Upper lobe of right lung (tissue), 1 donor: ENCODE data around the gene ACTN4. TPM values are rescaled to one million over a fixed set of nuclear protein-coding genes. Genes with fewer than 3 reads are reported as not detected.
A peak's percentile ranks its signal among the peaks of the same experiment; 100 is the strongest.

Experiments used
- ATAC-seq: fragments of 200-7000 bp; cut with Tn5 transposase; one replicate; pipeline ENCODE4 v1.9.1; 2020; ENCODE audit warnings: mild to moderate bottlenecking, moderate library complexity
- DNase-seq: peaks from one replicate; pipeline ENCODE4 v3.0.0-alpha.2; 2020
- H3K27ac ChIP-seq: fragments of 200-600 bp; one replicate; pipeline ENCODE4 v1.8.0; 2022
- H3K27me3 ChIP-seq: fragments of 200-600 bp; one replicate; pipeline ENCODE4 v1.8.0; 2022; ENCODE audit warnings: mild to moderate bottlenecking
- H3K36me3 ChIP-seq: fragments of 200-600 bp; one replicate; pipeline ENCODE4 v1.8.0; 2022
- H3K4me1 ChIP-seq: fragments of 200-600 bp; one replicate; pipeline ENCODE4 v1.8.0; 2022
- H3K4me3 ChIP-seq: fragments of 200-600 bp; one replicate; pipeline ENCODE4 v1.8.0; 2022; ENCODE audit warnings: mild to moderate bottlenecking
- H3K9me3 ChIP-seq: fragments of 200-600 bp; one replicate; pipeline ENCODE4 v1.8.0; 2022
- intact Hi-C: fragments of 100-400 bp; cut with DNase I; formaldehyde crosslinking; loops from one replicate; pipeline ENCODE4 v1.11.0; 2022
- total RNA-seq: library from RNA; stranded (reverse); fragmentation: NEBNext Ultra II Directional; extraction: Animal tissue kit (Norgen Biotek cat#: 25700); gene quantifications from one replicate; pipeline ENCODE4 v1.2.1, GENCODE V29; 2021
- TF ChIP-seq, protein P1 (sequence below): fragments of 200-600 bp; IDR thresholded peaks from one replicate; pipeline ENCODE4 v1.8.0; 2022; ENCODE audit warnings: antibody characterized with exemption
- donor health status: DM: no; HTN: yes; CAD: no; lungs with severe emphysema.

ACTN4 gene
- total RNA-seq, 1 donor from 2014 or later = 565 TPM

DNA sequence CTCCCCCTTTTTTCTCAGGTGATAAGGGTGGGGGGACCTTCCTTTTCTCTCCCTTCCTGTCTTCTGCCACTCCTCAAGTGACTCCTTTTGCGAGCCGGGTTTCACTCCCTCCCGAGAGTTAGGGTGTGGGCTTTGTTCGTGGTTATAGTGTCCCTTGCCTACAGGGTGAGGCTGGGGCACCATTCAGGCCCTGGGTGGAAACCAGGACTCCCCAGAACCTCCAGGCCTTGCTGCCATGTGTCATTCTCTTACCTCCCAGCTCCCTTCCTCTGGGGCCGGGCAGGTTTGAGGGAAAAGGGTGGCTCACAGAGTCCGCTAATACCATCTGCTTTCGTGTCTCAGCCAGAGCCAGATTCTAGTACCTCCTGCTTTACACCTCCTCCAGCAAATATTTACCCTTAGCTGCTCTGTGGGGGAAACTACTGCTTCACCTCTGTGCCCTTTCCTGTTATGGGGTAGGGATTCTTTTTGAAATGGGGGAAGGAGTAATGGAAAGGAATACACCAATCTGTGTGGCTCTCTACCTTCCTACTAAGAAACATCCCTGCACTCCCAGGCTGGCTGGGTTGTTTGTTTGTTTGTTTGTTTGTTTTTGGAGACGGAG is 2.8 kb downstream of the ACTN4 start:
- peak overlapping the region; percentile 88 for H3K4me3 ChIP-seq
- TF ChIP-seq, protein P1, sequence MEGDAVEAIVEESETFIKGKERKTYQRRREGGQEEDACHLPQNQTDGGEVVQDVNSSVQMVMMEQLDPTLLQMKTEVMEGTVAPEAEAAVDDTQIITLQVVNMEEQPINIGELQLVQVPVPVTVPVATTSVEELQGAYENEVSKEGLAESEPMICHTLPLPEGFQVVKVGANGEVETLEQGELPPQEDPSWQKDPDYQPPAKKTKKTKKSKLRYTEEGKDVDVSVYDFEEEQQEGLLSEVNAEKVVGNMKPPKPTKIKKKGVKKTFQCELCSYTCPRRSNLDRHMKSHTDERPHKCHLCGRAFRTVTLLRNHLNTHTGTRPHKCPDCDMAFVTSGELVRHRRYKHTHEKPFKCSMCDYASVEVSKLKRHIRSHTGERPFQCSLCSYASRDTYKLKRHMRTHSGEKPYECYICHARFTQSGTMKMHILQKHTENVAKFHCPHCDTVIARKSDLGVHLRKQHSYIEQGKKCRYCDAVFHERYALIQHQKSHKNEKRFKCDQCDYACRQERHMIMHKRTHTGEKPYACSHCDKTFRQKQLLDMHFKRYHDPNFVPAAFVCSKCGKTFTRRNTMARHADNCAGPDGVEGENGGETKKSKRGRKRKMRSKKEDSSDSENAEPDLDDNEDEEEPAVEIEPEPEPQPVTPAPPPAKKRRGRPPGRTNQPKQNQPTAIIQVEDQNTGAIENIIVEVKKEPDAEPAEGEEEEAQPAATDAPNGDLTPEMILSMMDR = no peak
- H3K4me1 ChIP-seq = peaks cover 63% of the 10 kb centered on the region
- H3K27me3 ChIP-seq = no peaks in the 10 kb centered on the region
- H3K27ac ChIP-seq = peak overlapping the region; percentile 80
- H3K36me3 ChIP-seq = no peaks in the 10 kb centered on the region
- ATAC-seq (no peak), DNase-seq (no peak)
- intact Hi-C loops = loop anchor here (10.0 kb wide), 1 partner anchor 55 kb away; no protein-coding TSS in a partner anchor
- H3K9me3 ChIP-seq = no peaks in the 10 kb centered on the region

DNA sequence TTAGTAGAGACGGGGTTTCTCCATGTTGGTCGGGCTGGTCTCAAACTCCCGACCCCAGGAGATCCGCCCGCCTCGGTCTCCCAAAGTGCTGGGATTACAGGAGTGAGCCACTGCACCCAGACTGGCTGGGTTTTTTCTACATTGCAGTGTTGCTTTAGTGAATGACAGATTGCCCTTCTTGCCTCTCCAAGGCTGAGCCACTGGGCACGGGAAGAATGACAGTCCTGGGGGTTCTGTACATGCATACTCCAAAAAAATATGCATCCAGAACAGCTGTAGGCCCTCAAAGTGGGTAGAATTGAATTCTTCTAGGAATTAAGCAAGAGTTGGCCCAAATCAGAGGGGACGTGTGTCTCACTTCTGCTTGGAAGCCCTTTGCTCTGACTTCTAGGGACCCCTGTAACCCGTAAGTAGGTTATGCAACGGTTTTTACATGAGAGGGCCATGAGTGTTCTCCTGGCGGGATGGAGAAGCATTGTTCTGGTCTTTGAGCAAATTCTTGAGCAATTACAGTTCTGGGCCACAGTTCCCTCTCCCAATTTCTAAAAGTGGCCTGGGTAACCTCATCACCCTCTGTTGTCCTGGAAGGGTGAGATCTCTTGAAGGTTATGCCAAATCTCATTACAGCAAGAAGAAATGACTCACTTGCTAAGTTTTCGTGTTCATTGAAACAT is 3.6 kb downstream of the ACTN4 start:
- Histone ChIP-seq H3K36me3 (no peaks in the 10 kb centered on the region), H3K9me3 (no peaks in the 10 kb centered on the region), H3K4me1 (peaks cover 71% of the 10 kb centered on the region), H3K27me3 (no peaks in the 10 kb centered on the region), H3K27ac (peak overlapping the region; percentile 80), H3K4me3 (peak overlapping the region; percentile 88)
- ATAC-seq (no peak), DNase-seq (no peak)
- intact Hi-C loops = loop anchor here (10.0 kb wide), 1 partner anchor 54 kb away; no protein-coding TSS in a partner anchor
- TF ChIP-seq, protein P1 = peak; percentile 10

DNA sequence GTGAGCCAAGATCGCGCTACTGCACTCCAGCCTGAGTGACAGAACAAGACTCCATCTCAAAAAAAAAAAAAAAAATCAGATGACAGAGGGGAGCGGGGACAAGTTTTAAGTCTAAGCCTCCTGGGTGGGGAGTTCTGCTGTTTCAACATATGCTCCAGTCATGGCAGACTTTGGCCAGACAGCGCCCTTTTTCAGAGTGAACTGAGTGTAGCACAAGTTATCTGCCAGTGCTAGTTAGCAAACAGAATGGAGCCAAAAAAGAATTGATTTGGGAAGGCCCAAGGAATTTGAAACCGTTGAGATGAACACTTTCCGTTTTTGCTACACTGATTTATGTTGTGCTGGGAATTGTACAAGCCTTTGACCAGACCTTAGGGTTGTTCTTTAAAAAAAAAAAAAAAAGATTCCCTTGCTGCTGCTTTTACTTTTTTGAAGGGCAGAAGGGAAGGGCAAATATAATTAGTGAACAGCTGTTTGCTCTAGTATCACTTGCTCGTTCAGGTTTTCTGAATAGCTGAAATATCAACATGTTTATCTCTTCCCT is 5.7 kb downstream of the ACTN4 start:
- intact Hi-C loops = loop anchor here (10.0 kb wide), 1 partner anchor 52 kb away; no protein-coding TSS in a partner anchor
- Histone ChIP-seq H3K9me3 (no peaks in the 10 kb centered on the region), H3K36me3 (peaks cover 4% of the 10 kb centered on the region), H3K27ac (peak overlapping the region; percentile 80), H3K4me3 (no peak overlapping the region), H3K4me1 (peaks cover 87% of the 10 kb centered on the region), H3K27me3 (no peaks in the 10 kb centered on the region)
- TF ChIP-seq, protein P1 = no peak
- DNase-seq = no peak
- ATAC-seq = no peak

DNA sequence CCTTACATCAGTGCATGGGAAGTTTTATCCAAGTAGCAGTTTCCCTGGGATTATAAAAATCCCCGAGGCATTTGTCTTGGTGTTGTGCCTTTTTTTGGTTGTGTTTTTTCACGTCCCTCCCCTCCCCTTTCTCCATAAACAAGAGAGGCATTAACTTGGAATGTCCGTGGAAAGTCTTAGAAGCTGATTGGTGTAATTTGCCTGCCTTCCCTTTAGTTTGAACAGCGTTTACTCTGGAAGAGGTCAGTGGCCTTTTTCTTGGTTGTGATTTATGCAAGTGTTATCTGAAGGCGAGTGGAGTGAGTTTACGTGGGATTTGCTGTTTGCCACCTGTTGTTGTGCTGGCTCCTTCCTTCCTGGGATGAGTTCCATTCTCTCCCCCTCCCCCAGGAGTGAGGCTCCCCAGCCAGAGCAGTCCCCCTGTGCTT is 7.2 kb downstream of the ACTN4 start:
- DNase-seq = no peak
- Histone ChIP-seq H3K27ac (peak overlapping the region; percentile 80), H3K4me3 (no peak overlapping the region), H3K9me3 (no peaks in the 10 kb centered on the region), H3K4me1 (peaks cover 99% of the 10 kb centered on the region), H3K36me3 (peaks cover 4% of the 10 kb centered on the region), H3K27me3 (no peaks in the 10 kb centered on the region)
- intact Hi-C loops = loop anchor here (10.0 kb wide), 1 partner anchor 50 kb away; no protein-coding TSS in a partner anchor
- ATAC-seq = no peak
- TF ChIP-seq, protein P1 = no peak

DNA sequence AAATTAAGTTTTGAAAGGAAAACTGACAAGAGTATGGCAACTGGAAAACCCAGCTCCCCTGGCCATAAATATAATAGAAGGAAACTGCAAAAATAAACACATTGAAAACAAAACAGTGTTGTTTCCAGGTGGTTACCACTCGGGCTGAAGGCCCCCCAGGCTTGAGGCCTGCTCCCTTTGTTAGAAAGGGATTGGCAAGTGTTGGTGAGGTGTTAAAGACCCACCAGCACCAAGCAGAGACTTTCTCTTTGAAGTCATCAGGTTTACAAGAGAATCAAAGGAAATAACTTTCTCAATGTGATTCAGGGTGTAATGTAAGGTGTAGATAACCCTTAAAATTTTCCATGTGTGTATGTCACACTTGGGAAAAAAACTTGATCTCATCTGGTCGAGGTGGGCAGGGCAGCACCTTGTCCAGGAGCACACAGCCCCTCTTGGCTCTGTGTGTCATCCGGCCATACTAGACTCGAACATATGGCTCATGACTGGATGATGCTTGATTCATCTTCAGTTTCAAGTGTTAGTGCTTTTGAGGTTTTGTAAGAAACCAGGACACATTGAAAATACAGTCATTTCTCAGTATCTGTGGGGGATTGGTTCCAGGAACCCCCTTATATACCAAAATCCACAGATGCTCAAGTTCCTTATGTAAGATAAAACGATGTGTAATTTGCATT is 7.8 kb downstream of the ACTN4 start:
- peaks cover 100% of the 10 kb centered on the region for H3K4me1 ChIP-seq
- H3K9me3 ChIP-seq = no peaks in the 10 kb centered on the region
- TF ChIP-seq, protein P1 = no peak
- ATAC-seq = no peak
- H3K36me3 ChIP-seq = peaks cover 4% of the 10 kb centered on the region
- peak overlapping the region; percentile 80 for H3K27ac ChIP-seq
- H3K27me3 ChIP-seq = no peaks in the 10 kb centered on the region
- intact Hi-C loops = loop anchor here (10.0 kb wide), 1 partner anchor 50 kb away; no protein-coding TSS in a partner anchor
- DNase-seq = no peak
- H3K4me3 ChIP-seq = no peak overlapping the region
